HTR-8/SVneo (cell line): Measurements from ENCODE around the gene PTPN12.
"Not testable (repeated sequence)": the region's sequence is repeated elsewhere in the genome, so short reads cannot be mapped to it uniquely, and the experiment has no call there.

ENCODE experiments used
- DNase-seq: peaks from one replicate; pipeline ENCODE4 v3.0.0; 2011; ENCODE audit warnings: low spot score, mixed read lengths; ENCODE audit not compliant: insufficient read length
- FAIRE-seq: peaks from 2 replicates; lab custom pipeline; 2011; peaks lifted over from hg19 to GRCh38; lab: Jason Lieb, UNC

Gene PTPN12

GRCh38 chr7:77536413-77537135 lies 521 bp upstream of the PTPN12 start:
- FAIRE-seq (peak; percentile 23), DNase-seq (peak; percentile 94)

- DNase-seq = peak; percentile 4
- no peak for FAIRE-seq
These were observed 734 bp downstream of the PTPN12 start for GRCh38 chr7:77537778-77538280.

DNA sequence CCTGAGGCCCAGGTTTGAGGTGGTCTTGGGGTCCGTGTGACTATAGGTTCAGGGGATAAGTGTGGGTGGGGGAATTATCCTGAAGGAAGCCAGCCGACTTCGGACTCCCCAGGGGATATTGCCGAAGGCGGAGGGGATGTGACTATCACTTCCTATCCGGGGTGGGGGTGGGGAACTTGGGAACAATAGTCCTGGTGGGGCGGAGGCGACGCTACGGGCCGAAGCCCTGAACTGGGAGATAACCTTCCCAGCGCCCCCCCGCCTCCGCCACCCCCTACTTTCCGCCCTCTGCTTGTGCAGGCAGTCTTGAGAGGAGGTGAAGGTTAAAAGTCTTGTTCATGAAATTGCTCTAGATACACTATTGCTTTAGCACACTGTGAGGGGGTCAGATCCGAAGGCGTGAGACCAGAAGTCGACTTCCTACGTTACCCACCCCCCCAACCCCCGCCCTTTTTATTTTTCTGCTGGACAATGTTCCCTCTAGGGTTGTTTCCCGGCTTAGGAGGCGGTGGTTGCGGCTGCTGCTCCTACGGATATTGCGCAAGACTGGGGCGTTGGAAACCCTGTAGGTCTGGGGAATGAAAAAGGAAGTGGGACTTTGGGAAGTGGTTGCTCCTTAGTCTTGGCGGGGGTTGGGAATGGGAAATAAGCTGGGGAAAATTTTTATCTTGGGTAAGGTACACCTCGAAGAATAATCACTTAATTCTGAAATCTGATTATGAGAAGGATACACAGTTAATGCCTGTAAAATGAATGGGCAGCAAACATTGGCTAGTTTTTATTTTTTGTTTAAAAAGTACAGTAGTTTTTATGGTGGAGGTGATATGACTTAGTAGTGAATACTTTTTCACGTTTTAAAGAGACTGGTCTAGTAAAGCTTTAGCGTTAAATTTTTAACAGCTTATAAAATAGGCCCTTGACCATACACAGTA lies 1.5 kb downstream of the PTPN12 start:
- FAIRE-seq = no peak
- peak; percentile 65 for DNase-seq

DNA sequence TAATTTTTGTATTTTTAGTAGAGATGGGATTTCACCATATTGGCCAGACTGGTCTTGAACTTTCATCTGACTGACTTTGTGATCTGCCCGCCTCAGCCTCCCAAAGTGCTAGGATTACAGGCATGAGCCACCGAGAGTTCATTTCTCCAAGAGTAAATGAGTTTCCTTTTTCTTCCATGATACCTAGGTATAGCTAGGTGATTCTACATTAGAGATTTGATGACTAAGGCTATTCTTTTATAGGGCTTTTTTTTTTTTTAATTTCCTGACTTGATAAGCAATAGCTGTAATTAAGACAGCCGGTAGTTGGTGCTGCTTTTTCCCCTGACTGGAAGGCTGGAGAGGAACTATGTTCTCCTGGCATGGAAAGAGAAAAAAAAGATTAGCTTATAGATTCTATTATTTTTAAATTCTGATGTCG lies 3.3 kb downstream of the PTPN12 start:
- DNase-seq = no peak
- FAIRE-seq = no peak

DNA sequence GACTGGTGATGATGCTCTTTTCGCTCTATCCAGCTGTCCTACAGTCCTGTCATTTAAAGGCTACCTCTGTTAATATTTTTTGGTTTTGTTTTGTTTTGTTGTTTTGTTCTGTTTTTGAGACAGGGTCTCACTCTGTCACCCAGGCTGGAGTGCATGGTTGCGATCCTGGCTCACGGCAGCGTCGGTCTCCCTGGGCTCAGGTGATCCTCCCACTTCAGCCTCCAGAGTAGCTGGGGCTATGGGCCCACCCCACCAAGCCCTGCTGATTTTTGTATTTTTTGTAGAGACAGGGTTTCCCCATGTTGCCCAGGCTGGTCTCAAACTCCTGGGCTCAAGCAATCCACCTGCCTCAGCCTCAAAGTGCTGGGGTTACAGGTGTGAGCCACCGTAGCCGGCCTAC lies 3.9 kb downstream of the PTPN12 start:
- not testable (repeated sequence) for DNase-seq, FAIRE-seq

GRCh38 chr7:77542409-77542808 lies 5.3 kb downstream of the PTPN12 start:
- FAIRE-seq (no peak), DNase-seq (no peak)

GRCh38 chr7:77542895-77543294 lies 5.8 kb downstream of the PTPN12 start:
- FAIRE-seq (no peak), DNase-seq (no peak)

DNA sequence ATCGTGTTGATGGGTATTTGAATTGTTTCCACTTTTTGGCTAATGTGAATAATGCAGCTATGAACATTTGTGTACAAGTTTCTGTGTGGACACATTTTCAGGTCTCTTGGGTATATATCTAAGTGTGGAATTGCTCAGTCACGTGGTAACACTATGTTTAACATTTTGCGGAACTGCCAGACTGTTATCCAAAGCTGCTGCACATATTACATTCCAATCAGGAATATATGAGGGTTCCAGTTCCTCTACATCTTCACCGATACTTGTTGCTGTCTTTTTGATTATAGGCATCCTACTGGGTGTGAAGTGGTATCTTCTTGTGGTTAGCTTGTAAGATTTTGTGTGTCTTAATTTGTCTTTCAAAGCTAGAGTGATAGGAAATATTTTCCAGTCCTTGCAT lies 6.8 kb downstream of the PTPN12 start:
- no peak for DNase-seq
- no peak for FAIRE-seq

DNA sequence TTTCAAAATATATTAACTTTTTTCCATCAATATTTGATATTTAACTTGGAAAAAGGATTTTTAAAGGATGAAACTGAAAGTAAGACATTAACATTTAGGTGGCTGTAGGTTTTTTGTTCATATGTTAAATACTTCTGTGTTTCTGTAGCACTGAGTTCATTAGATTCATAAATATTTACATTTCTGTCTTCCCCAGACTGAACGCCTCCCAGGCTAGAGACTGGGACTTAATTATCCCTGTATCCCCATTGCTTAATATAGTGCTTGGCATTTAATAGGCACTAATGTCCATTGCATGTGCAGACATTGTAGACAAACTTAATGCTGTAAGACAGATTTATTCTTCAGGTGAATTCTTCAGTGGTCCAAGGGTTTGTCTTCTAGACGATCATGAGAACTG lies 7.4 kb downstream of the PTPN12 start:
- DNase-seq = no peak
- no peak for FAIRE-seq

DNA sequence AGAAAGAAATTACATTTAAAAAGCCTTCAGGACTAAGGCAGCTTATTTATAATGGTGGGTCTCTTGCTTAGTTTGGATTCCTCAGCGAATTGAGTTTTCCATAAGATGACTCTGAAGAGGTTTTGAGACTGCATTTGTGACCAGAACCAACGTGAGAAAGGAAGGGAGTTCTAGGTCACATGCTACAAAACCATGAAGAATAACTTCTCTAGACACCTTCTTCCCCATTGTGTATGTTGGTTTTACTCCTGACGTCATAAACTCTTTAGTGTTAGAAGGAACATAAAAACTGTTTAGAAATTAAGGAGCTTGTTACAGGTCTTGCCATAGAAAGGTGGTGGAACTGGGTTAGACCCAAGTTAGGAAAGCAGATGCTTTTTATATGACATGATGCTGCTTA lies 11.1 kb downstream of the PTPN12 start:
- no peak for FAIRE-seq
- no peak for DNase-seq

DNA sequence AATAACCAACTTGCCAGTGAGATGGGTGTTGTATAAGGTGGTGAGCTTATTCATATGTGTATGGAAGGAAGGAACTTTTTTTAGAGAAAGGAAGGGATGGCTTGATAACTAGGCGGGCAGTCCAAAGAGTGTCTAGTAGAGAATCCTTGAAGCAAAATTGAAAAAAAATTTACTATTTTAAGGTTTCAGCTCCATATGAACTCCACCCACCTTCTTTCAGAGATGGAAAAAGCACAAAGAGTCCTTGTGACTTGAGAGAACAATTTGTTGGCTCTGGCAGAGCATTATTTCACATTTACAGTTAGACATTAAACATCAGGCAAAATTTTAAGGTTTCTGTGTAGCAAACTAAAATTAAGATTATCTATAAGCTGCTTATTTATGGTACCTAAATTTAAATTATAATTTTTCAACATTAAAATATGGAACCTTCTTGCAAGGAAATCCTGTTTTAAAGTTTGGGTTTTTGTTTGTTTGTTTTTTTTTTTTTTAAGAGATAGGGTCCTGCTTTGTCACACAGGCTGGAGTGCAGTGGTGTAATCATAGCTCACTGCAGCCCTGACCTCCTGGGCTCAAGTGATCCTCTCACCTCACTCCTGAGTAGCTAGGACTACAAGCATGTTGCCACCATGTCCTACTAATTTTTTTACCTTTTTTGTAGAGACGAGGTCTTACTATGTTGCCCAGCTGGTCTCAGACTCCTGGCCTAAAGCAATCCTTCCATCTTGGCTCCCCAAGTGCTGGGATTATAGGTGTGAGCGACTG lies 12.2 kb downstream of the PTPN12 start:
- DNase-seq (no peak), FAIRE-seq (no peak)

GRCh38 chr7:77550586-77550985 lies 13.5 kb downstream of the PTPN12 start:
- FAIRE-seq = no peak
- DNase-seq = no peak

GRCh38 chr7:77553123-77553522 lies 16.0 kb downstream of the PTPN12 start:
- DNase-seq (no peak), FAIRE-seq (no peak)

- FAIRE-seq (no peak), DNase-seq (no peak)
These were observed 21.3 kb downstream of the PTPN12 start for GRCh38 chr7:77558284-77558967.

GRCh38 chr7:77561352-77561751 lies 24.3 kb downstream of the PTPN12 start:
- DNase-seq (no peak), FAIRE-seq (no peak)

DNA sequence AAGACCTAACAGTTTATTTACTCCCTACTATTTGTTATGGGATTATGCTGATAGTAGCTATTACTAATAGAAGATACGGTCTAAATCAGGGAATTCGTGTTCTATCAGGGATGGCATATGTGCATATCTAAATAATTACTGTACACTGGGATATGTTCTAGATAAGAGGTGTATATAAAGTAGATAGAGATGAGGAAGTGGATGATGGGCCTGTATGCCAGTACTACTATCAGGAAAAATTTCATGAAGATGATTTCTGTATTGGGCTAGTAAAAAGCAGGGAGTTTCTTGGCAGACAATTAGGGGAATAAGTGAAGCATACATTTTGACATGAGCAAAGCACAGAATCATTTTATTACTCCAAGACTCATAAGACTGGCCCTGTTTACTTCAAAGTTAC lies 26.2 kb downstream of the PTPN12 start:
- DNase-seq (no peak), FAIRE-seq (no peak)

DNA sequence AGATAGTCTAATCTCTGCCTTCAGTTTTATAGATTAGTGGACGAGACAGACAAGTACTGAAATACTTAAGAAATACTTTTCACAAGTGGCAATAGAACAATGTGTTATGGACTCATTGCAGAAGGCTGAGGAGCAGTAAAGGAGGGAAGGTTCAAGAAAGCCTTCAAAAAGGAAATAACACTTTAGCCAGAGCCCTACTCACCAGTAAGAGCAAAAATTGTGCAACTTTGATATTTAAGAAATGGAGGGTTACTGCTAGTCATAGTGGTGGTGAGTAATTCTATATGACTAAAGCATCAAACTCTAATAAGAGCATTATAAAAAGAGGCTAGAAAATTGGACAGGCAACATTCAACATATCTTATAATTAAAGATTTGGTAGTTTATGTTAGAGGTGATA lies 28.8 kb downstream of the PTPN12 start:
- no peak for FAIRE-seq

DNA sequence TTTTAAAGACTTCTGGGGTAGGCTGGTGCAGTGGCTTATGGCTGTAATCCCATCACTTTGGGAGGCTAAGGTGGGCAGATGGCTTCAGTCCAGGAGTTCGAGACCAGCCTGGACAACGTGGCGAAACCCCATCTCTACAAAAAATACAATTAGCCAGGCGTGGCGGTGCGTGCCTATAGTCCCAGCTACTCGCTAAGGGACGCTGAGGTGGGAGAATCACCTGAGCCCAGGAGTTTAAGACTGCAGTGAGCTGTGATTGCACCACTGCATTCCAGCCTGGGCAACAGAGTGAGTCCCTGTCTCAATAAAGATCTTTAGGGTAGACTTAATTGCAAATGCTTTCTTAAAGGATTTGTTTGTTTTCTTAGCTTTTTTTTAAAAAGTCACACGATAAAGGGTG lies 29.3 kb downstream of the PTPN12 start:
- FAIRE-seq (no peak), DNase-seq (no peak)

More for the DNA sequence above, 28.8 kb downstream of the PTPN12 start:
- DNase-seq = no peak

DNA sequence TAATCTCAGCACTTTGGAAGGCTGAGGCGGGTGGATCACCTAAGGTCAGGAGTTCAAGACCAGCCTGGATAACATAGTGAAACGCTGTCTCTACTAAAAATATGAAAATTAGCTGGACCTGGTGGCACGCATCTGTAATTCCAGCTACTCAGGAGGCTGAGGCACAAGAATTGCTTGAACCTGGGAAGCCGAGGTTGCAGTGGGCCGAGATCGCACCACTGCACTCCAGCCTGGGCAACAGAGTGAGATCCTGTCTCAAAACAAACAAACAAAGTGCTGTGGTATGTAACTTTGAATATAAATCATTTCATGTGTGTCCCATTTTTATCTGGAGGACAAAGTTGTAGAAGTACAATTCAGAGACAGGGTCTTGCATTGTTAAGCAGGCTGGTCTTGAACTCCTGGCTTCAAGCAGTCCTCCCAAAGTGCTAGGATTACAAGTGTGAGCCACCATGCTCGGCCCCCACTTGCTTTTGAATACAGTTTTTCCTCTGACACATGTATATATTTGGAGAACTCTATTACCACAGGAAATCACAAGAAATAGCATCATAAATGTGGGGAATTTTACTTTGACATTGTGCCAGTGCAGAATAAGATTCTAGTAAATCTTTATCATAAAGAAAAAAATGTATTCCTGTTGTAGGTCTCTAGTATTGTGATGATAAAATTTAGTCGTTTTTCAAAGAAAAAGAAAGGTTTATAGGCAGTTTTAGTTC lies 32.6 kb downstream of the PTPN12 start:
- no peak for DNase-seq
- FAIRE-seq = no peak
